NT2/D1 (cell line): ENCODE results near the gene ERLIN1.

ENCODE experiments used
- SUZ12 ChIP-seq: IDR thresholded peaks from 2 replicates; pipeline ENCODE4 v1.6.1; 2011; ENCODE audit not compliant: insufficient read length, insufficient read depth; ENCODE audit errors: extremely low read depth
- YY1 ChIP-seq: IDR thresholded peaks from 2 replicates; pipeline ENCODE4 v1.6.1; 2011; ENCODE audit not compliant: insufficient read length, insufficient read depth
- ZNF274 ChIP-seq: IDR thresholded peaks from 2 replicates; pipeline ENCODE4 v1.6.1; 2011; ENCODE audit warnings: mild to moderate bottlenecking, low read depth, low read length

- TF ChIP-seq YY1 (no peak), ZNF274 (no peak), SUZ12 (no peak)
These were observed 2.3 kb downstream of the ERLIN1 start for GRCh38 chr10:100183481-100183880.
